SK-N-SH treated with all-trans-retinoic acid at 6 μM for 48 hours (cell line): ENCODE results near the gene GUK1.

Experiments
- ATAC-seq: fragments of 200-7000 bp; cut with Tn5 transposase; 3 replicates; pipeline ENCODE4 v1.9.1; 2020; ENCODE audit warnings: mild to moderate bottlenecking, moderate library complexity
- ARNTL ChIP-seq: fragments of 450-650 bp; formaldehyde crosslinking; IDR thresholded peaks from 2 replicates; pipeline ENCODE4 v1.5.0; 2020; ENCODE audit warnings: low read depth, mild to moderate bottlenecking, moderate library complexity, borderline replicate concordance
- BACH2 ChIP-seq: fragments of 250-450 bp; sonication (Bioruptor Pico); IDR thresholded peaks from 2 replicates; pipeline ENCODE4 v1.9.0; 2021; ENCODE audit warnings: mild to moderate bottlenecking, borderline replicate concordance
- CSDC2 ChIP-seq: fragments of 250-450 bp; sonication (Bioruptor Pico); IDR thresholded peaks from 2 replicates; pipeline ENCODE4 v1.5.0; 2020; ENCODE audit warnings: mild to moderate bottlenecking, moderate library complexity
- GLIS3 ChIP-seq: fragments of 250-450 bp; sonication (Bioruptor Pico); IDR thresholded peaks from 2 replicates; pipeline ENCODE4 v1.5.0; 2020; ENCODE audit warnings: mild to moderate bottlenecking, moderate library complexity
- ISL1 ChIP-seq: fragments of 250-450 bp; sonication (Bioruptor Pico); IDR thresholded peaks from 2 replicates; pipeline ENCODE4 v2.1.2; 2022; ENCODE audit warnings: mild to moderate bottlenecking, moderate library complexity
- PATZ1 ChIP-seq: fragments of 250-450 bp; sonication (Bioruptor Pico); IDR thresholded peaks from 2 replicates; pipeline ENCODE4 v1.8.0; 2020; ENCODE audit warnings: mild to moderate bottlenecking, moderate library complexity, borderline replicate concordance
- PPARA ChIP-seq: fragments of 250-450 bp; sonication (Bioruptor Pico); IDR thresholded peaks from 2 replicates; pipeline ENCODE4 v1.5.0; 2020; ENCODE audit warnings: mild to moderate bottlenecking, borderline replicate concordance
- RARB ChIP-seq: fragments of 250-450 bp; sonication (Bioruptor Pico); IDR thresholded peaks from 2 replicates; pipeline ENCODE4 v1.8.0; 2021; ENCODE audit warnings: mild to moderate bottlenecking, moderate library complexity
- TOX ChIP-seq: fragments of 250-450 bp; sonication (Bioruptor Pico); IDR thresholded peaks from 2 replicates; pipeline ENCODE4 v1.8.0; 2021; ENCODE audit warnings: mild to moderate bottlenecking, moderate library complexity, borderline replicate concordance
- TSHZ2 ChIP-seq: fragments of 250-450 bp; sonication (Bioruptor Pico); IDR thresholded peaks from 2 replicates; pipeline ENCODE4 v1.5.0; 2020; ENCODE audit warnings: mild to moderate bottlenecking, moderate library complexity
- ZFP30 ChIP-seq: fragments of 450-650 bp; formaldehyde crosslinking; IDR thresholded peaks from 2 replicates; pipeline ENCODE4 v1.5.0; 2022; ENCODE audit warnings: mild to moderate bottlenecking, moderate library complexity
- ZNF565 ChIP-seq: fragments of 450-650 bp; formaldehyde crosslinking; conservative IDR thresholded peaks from 2 replicates; pipeline ENCODE4 v1.5.0; 2020; ENCODE audit warnings: low read depth, mild to moderate bottlenecking, moderate library complexity
- ZNF8 ChIP-seq: fragments of 450-650 bp; formaldehyde crosslinking; IDR thresholded peaks from 2 replicates; pipeline ENCODE4 v1.5.0; 2020; ENCODE audit warnings: mild to moderate bottlenecking, moderate library complexity
- TF ChIP-seq, protein P1 (sequence below): fragments of 250-450 bp; sonication (Bioruptor Pico); IDR thresholded peaks from 2 replicates; pipeline ENCODE4 v1.5.1; 2020; ENCODE audit warnings: low read depth, mild to moderate bottlenecking, moderate library complexity
- TF ChIP-seq, protein P2 (sequence below): fragments of 250-450 bp; sonication (Bioruptor Pico); IDR thresholded peaks from 2 replicates; pipeline ENCODE4 v1.5.1; 2021; ENCODE audit warnings: mild to moderate bottlenecking, moderate library complexity

Gene GUK1

GRCh38 chr1:228194921-228195812 lies 55.1 kb downstream of the GUK1 start:
- ATAC-seq = no peak
- TF ChIP-seq, protein P1, sequence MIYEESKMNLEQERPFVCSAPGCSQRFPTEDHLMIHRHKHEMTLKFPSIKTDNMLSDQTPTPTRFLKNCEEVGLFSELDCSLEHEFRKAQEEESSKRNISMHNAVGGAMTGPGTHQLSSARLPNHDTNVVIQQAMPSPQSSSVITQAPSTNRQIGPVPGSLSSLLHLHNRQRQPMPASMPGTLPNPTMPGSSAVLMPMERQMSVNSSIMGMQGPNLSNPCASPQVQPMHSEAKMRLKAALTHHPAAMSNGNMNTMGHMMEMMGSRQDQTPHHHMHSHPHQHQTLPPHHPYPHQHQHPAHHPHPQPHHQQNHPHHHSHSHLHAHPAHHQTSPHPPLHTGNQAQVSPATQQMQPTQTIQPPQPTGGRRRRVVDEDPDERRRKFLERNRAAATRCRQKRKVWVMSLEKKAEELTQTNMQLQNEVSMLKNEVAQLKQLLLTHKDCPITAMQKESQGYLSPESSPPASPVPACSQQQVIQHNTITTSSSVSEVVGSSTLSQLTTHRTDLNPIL = no peak
- TF ChIP-seq TOX (CRISPR knock-in tag) = no peak
- TF ChIP-seq ZFP30 (CRISPR knock-in tag) = no peak
- no peak for TF ChIP-seq ISL1
- TF ChIP-seq, protein P2, sequence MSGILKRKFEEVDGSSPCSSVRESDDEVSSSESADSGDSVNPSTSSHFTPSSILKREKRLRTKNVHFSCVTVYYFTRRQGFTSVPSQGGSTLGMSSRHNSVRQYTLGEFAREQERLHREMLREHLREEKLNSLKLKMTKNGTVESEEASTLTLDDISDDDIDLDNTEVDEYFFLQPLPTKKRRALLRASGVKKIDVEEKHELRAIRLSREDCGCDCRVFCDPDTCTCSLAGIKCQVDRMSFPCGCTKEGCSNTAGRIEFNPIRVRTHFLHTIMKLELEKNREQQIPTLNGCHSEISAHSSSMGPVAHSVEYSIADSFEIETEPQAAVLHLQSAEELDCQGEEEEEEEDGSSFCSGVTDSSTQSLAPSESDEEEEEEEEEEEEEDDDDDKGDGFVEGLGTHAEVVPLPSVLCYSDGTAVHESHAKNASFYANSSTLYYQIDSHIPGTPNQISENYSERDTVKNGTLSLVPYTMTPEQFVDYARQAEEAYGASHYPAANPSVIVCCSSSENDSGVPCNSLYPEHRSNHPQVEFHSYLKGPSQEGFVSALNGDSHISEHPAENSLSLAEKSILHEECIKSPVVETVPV (CRISPR knock-in tag) = no peak
- TF ChIP-seq GLIS3 (CRISPR knock-in tag) = no peak
- TF ChIP-seq TSHZ2 (CRISPR knock-in tag) = no peak
- TF ChIP-seq CSDC2 (CRISPR knock-in tag) = no peak
- TF ChIP-seq ZNF565 = no peak
- no peak for TF ChIP-seq RARB (CRISPR knock-in tag)
- TF ChIP-seq ARNTL (CRISPR knock-in tag) = no peak
- no peak for TF ChIP-seq BACH2 (CRISPR knock-in tag)
- TF ChIP-seq PATZ1 (CRISPR knock-in tag) = no peak
- no peak for TF ChIP-seq ZNF8 (CRISPR knock-in tag)

DNA sequence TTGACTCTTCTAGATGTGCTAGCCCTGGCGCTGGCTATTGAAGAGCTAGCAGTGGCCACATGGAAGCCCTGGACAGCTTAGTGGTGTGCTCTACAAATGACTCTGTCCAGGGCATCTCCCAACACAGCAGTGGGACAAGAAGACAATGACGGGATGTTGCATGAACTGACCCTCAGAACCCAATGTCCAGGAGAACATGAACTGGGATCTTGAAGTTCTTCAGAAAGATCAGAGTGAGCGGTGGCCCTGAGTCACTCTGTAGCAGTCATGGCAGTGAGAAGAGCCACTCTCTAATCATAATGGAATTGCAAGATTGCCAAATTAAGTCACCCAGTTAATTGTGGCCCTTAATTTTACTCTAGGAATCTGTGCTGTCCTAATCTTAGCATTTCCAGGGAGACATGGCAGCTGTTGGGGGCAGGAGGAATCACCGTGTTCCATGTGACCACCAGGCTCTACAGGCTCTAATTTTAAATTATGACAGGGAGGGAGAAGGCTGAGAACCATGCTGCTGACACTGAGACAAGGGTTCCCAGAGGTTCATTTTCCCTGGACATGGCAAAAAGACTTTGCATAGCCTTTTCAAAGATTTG lies 57.6 kb downstream of the GUK1 start:
- no peak for TF ChIP-seq PPARA (CRISPR knock-in tag)
- ATAC-seq = no peak
